Measurements from ENCODE around the gene LRRC74A.
A peak's percentile ranks its signal among the peaks of the same experiment; 100 is the strongest.

Gene LRRC74A

DNA sequence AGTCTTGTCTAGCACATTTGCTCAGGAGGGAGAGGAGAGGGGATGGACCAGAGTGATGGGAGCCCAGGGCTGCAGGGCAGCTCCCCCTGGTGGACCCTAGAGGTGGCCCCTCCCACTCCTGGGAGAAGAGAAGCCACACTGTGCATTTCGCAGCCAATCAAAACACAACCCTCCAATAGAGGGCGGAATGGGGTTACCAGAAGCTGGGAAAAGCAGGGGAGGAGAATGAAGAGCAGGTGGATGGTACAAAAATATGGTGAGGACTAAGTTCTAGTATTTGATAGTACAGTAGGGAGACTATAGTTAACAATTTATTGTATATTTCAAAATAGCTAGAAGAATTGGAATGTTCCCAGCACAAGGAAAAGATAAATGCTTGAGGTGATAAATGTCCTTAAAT lies 41.3 kb upstream of the LRRC74A start:
- TF ChIP-seq, protein P1, sequence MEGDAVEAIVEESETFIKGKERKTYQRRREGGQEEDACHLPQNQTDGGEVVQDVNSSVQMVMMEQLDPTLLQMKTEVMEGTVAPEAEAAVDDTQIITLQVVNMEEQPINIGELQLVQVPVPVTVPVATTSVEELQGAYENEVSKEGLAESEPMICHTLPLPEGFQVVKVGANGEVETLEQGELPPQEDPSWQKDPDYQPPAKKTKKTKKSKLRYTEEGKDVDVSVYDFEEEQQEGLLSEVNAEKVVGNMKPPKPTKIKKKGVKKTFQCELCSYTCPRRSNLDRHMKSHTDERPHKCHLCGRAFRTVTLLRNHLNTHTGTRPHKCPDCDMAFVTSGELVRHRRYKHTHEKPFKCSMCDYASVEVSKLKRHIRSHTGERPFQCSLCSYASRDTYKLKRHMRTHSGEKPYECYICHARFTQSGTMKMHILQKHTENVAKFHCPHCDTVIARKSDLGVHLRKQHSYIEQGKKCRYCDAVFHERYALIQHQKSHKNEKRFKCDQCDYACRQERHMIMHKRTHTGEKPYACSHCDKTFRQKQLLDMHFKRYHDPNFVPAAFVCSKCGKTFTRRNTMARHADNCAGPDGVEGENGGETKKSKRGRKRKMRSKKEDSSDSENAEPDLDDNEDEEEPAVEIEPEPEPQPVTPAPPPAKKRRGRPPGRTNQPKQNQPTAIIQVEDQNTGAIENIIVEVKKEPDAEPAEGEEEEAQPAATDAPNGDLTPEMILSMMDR (IDR thresholded peaks at IDR 0.05; ENCODE audit: control insufficient read depth, extremely low read depth, insufficient read depth): peak; percentile 62
- no peak overlapping the region for H3K4me3 ChIP-seq (ENCODE audit: low read depth, low read length)
- DNase-seq (ENCODE audit: low read depth): peak; percentile 11

DNA sequence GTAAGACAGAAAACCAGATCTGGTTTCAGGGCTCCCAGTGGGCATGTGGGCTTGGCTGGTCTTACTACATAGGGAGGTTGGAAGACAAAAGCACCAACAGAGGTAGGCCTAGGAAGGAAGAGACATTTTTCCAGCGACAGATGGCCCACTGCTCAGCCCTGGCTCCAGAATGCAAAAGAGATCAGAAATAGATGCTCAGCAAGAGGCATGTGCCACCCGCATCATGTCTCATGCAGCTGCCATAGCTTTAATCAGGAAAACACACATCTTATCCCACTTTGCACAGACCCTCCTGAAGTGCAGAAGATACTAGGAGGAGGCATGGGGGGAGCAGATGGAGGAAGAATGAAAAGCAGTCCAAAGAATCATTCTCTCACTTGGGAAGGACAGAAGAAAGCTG lies 39.6 kb upstream of the LRRC74A start:
- DNase-seq (ENCODE audit: low read depth): no peak
- TF ChIP-seq, protein P1 (IDR thresholded peaks at IDR 0.05; ENCODE audit: control insufficient read depth, extremely low read depth, insufficient read depth): no peak
- H3K4me3 ChIP-seq (ENCODE audit: low read depth, low read length): no peak overlapping the region

DNA sequence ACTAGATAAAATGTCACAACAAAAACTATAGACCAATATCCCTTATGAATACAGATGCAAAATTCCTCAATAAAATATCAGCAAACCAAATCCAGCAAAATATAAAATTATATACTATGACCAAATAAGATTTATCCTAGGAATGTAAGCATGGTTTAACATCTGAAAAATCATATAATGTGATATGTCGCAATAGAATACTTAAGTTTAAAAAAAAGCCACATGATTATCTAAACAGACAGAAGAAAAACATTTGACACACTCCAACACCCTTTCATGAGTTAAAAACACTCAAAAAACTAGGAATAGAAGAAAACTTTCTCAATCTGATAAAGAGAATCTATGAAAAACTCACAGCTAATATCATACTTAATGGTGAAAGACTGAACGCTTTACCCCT lies 33.8 kb upstream of the LRRC74A start:
- no peak overlapping the region for H3K4me3 ChIP-seq (ENCODE audit: low read depth, low read length)
- TF ChIP-seq, protein P1 (IDR thresholded peaks at IDR 0.05; ENCODE audit: control insufficient read depth, extremely low read depth, insufficient read depth): no peak
- DNase-seq (ENCODE audit: low read depth): no peak

DNA sequence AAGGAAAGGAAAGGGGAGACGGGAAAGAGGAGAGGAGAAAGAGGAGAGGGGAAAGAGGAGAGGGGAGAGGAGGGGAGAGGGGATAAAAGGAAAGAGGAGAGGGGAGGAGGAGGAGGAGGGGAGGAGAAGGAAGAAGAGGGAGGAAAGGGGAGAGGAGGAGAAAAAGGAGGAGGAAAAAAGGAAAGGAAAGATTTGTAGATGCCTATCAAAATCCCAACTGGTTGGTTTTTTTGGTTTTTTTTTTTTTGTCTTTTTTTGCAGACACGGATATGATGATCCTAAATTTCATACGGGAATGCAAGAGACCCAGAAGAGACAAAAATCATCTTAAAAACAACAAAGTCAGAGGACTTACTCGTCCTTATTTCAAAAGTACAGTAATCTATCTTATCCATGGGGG lies 32.9 kb upstream of the LRRC74A start:
- TF ChIP-seq, protein P1 (IDR thresholded peaks at IDR 0.05; ENCODE audit: control insufficient read depth, extremely low read depth, insufficient read depth): no peak

DNA sequence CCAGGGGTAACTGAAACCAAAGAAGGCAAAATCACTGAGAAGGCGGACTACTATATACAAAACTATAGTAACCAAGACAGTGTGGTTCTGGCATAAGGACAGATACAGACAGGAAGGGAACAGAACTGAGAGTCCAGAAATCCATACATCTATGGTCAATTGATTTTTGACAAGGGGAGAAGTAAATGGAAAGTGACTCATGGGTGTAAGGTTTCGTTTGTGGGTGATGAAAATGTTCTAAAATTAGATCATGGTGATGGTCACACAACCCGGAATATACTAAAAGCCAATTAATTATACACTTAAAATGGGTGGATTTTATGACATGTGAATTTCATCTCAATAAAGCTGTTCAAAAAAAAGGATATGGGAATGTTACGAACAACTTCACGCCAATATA lies 32.3 kb upstream of the LRRC74A start:
- TF ChIP-seq, protein P1 (IDR thresholded peaks at IDR 0.05; ENCODE audit: control insufficient read depth, extremely low read depth, insufficient read depth): no peak
- H3K4me3 ChIP-seq (ENCODE audit: low read depth, low read length): no peak overlapping the region
- no peak for DNase-seq (ENCODE audit: low read depth)

More for the DNA sequence above, 32.9 kb upstream of the LRRC74A start:
- DNase-seq (ENCODE audit: low read depth): no peak
- no peak overlapping the region for H3K4me3 ChIP-seq (ENCODE audit: low read depth, low read length)

DNA sequence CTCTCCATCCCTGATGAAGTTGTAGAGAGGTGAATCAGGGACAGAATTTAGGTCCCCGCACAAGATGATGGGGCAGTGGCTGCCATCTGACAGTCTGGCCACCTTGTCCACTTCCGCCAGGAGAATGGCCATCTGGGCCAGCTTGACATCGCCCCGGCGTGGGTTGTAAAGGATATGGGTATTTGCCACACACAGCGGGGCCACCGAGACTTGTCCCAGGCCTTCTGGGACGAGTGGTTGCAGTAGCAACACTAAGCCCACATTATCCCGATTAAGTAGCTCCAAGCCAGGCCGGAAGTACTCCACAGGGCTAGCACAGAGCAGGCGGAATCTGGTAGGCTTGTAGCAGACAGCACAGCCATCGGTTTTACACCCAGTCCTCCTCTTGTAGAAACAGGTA lies 19.8 kb upstream of the LRRC74A start:
- DNase-seq (ENCODE audit: low read depth): no peak
- TF ChIP-seq, protein P1 (IDR thresholded peaks at IDR 0.05; ENCODE audit: control insufficient read depth, extremely low read depth, insufficient read depth): no peak
- H3K4me3 ChIP-seq (ENCODE audit: low read depth, low read length): no peak overlapping the region

DNA sequence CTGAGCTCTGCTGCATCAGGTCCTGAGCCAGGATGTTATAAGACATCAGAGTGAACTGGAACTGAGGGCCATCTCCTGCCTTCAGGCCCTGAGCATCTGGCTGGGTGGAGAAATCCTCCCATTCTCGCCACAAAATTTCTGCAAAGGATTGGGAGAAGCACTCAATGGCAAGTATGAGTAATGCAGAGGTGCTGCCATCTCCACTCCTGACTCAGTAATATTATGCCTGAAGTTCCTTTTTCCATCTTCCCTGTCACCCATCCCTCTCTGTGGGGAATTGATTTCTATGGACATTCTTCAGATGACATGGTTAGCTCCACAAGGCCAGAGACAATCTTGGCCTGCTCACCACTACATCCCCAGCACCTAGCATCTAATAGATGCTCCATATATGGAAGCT lies 18.2 kb upstream of the LRRC74A start:
- DNase-seq (ENCODE audit: low read depth): no peak
- TF ChIP-seq, protein P1 (IDR thresholded peaks at IDR 0.05; ENCODE audit: control insufficient read depth, extremely low read depth, insufficient read depth): no peak
- no peak overlapping the region for H3K4me3 ChIP-seq (ENCODE audit: low read depth, low read length)

Measured in LNCaP clone FGC (cell line).